Neuronal stem cell (in vitro differentiated cells): Measurements from ENCODE around the gene MED12L.

Experiments
- DNase-seq: peaks from one replicate; pipeline ENCODE4 v3.0.0-alpha.2; 2013; ENCODE audit warnings: low spot score
- H2AFZ ChIP-seq: one replicate; pipeline ENCODE4 v1.6.1; 2013; ENCODE audit warnings: mild to moderate bottlenecking, low read length, inconsistent platforms
- H2AK5ac ChIP-seq: 2 replicates; pipeline ENCODE4 v1.6.1; 2013; ENCODE audit warnings: low read depth, mild to moderate bottlenecking, inconsistent platforms, low read length, moderate library complexity, mixed read lengths
- H2BK120ac ChIP-seq: 2 replicates; pipeline ENCODE4 v1.6.1; 2013; ENCODE audit warnings: low read depth, mild to moderate bottlenecking, inconsistent platforms, low read length, moderate library complexity, mixed read lengths
- H2BK12ac ChIP-seq: one replicate; pipeline ENCODE4 v1.6.1; 2013; ENCODE audit warnings: low read length, inconsistent platforms
- H2BK15ac ChIP-seq: 2 replicates; pipeline ENCODE4 v1.6.1; 2013; ENCODE audit warnings: mild to moderate bottlenecking, low read length, inconsistent platforms, mixed read lengths
- H2BK5ac ChIP-seq: one replicate; pipeline ENCODE4 v1.6.1; 2013; ENCODE audit warnings: inconsistent platforms, mild to moderate bottlenecking, low read length, moderate library complexity
- H3K14ac ChIP-seq: one replicate; pipeline ENCODE4 v1.6.1; 2013; ENCODE audit warnings: low read length, inconsistent platforms
- H3K18ac ChIP-seq: 2 replicates; pipeline ENCODE4 v1.6.1; 2013; ENCODE audit warnings: low read length, inconsistent platforms
- H3K23ac ChIP-seq: 2 replicates; pipeline ENCODE4 v1.6.1; 2013; ENCODE audit warnings: low read depth, mild to moderate bottlenecking, mixed read lengths, low read length, inconsistent platforms; ENCODE audit not compliant: poor library complexity
- H3K27ac ChIP-seq: replicated peaks from 3 replicates; pipeline ENCODE4 v1.5.1; 2013; ENCODE audit warnings: low read length, inconsistent platforms
- H3K27me3 ChIP-seq, 3 experiments: 2 replicates each; pipeline ENCODE4 v1.6.1; 2013; ENCODE audit warnings: low read length in 3 of 3, mild to moderate bottlenecking in 2 of 3, inconsistent platforms in 1 of 3, low read depth in 1 of 3, mixed read lengths in 1 of 3, moderate library complexity in 1 of 3; ENCODE audit not compliant: control insufficient read depth in 3 of 3, insufficient read depth in 3 of 3
- H3K36me3 ChIP-seq, 2 donors: replicated peaks in 1 of 2; 2 replicates each; pipeline ENCODE4 v1.6.1; 2013; ENCODE audit warnings: low read length in 2 of 2; ENCODE audit not compliant: control insufficient read depth in 2 of 2, insufficient read depth in 2 of 2
- H3K4ac ChIP-seq: 2 replicates; pipeline ENCODE4 v1.6.1; 2013; ENCODE audit warnings: inconsistent platforms, mild to moderate bottlenecking, low read length, moderate library complexity
- H3K4me1 ChIP-seq, 2 donors: 1 replicate in 1 of 2; 2 replicates in 1 of 2; pipeline ENCODE4 v1.6.1; 2013; ENCODE audit warnings: low read length in 2 of 2, low read depth in 1 of 2; ENCODE audit not compliant: control insufficient read depth in 2 of 2, insufficient read depth in 1 of 2
- H3K4me2 ChIP-seq: one replicate; pipeline ENCODE4 v1.6.1; 2013; ENCODE audit warnings: mild to moderate bottlenecking, low read length, inconsistent platforms; ENCODE audit not compliant: insufficient read depth, poor library complexity, severe bottlenecking
- H3K4me3 ChIP-seq, 2 donors: 2 replicates each; pipeline ENCODE4 v1.5.1; 2013; ENCODE audit warnings: low read length in 2 of 2, mild to moderate bottlenecking in 2 of 2, inconsistent platforms in 1 of 2, moderate library complexity in 1 of 2
- H3K79me1 ChIP-seq: one replicate; pipeline ENCODE4 v1.6.1; 2013; ENCODE audit warnings: low read depth, mild to moderate bottlenecking, inconsistent platforms, low read length, moderate library complexity
- H3K9ac ChIP-seq: one replicate; pipeline ENCODE4 v1.6.1; 2013; ENCODE audit warnings: mild to moderate bottlenecking, low read depth, low read length, inconsistent platforms; ENCODE audit not compliant: poor library complexity
- H3K9me3 ChIP-seq, 2 donors: replicated peaks in 1 of 2; 2 replicates each; pipeline versions ENCODE3 to v1.6.1; 2013; ENCODE audit warnings: low read length in 2 of 2, mild to moderate bottlenecking in 2 of 2, inconsistent platforms in 1 of 2, low read depth in 1 of 2, mixed read lengths in 1 of 2, moderate library complexity in 1 of 2; ENCODE audit not compliant: control insufficient read depth in 2 of 2, insufficient read depth in 1 of 2
- H4K8ac ChIP-seq: one replicate; pipeline ENCODE4 v1.6.1; 2013; ENCODE audit warnings: low read depth, mild to moderate bottlenecking, inconsistent platforms, low read length, moderate library complexity
- H4K91ac ChIP-seq: one replicate; pipeline ENCODE4 v1.6.1; 2013; ENCODE audit warnings: low read length, low read depth, mild to moderate bottlenecking, inconsistent platforms; ENCODE audit not compliant: poor library complexity
- WGBS, 2 donors: extraction: QIAGEN DNeasy Blood & Tissue Kit; methylation state at CpG; one replicate each; pipeline ENCODE4 v1.1.7; 2013; ENCODE audit warnings: missing lambda C conversion rate in 2 of 2, mixed read lengths in 1 of 2; ENCODE audit not compliant: insufficient read length in 2 of 2, insufficient replicate concordance in 1 of 2; ENCODE audit errors: extremely low coverage in 2 of 2; 5-methylcytosine and 5-hydroxymethylcytosine counted together

The MED12L gene

GRCh38 chr3:151428386-151428785 is 342.9 kb downstream of the MED12L start:
- H3K27me3 ChIP-seq: no peaks in the 10 kb centered on the region
- no peaks in the 10 kb centered on the region for H3K9me3 ChIP-seq
- H2BK5ac ChIP-seq: no peak overlapping the region
- no peak for DNase-seq
- no peak overlapping the region for H3K4me2 ChIP-seq
- H3K18ac ChIP-seq: no peak overlapping the region
- no peak overlapping the region for H3K14ac ChIP-seq
- H4K91ac ChIP-seq: no peak overlapping the region
- H3K36me3 ChIP-seq: peaks cover 0 to 6% of the 10 kb centered on the region in 2 donors
- no peaks in the 10 kb centered on the region for H3K79me1 ChIP-seq
- H2BK120ac ChIP-seq: no peak overlapping the region
- no peak overlapping the region for H4K8ac ChIP-seq
- H3K4ac ChIP-seq: no peak overlapping the region
- no peak overlapping the region for H3K9ac ChIP-seq
- H2AFZ ChIP-seq: no peak overlapping the region
- H3K23ac ChIP-seq: no peak overlapping the region
- no peak overlapping the region for H2BK15ac ChIP-seq
- H2BK12ac ChIP-seq: no peak overlapping the region
- H3K27ac ChIP-seq: no peak overlapping the region
- peaks cover 2% of the 10 kb centered on the region in 2 donors for H3K4me1 ChIP-seq
- H2AK5ac ChIP-seq: no peak overlapping the region
- WGBS, 2 donors: no CpG with 5 or more reads among the region's 2 CpGs
- no peak overlapping the region for H3K4me3 ChIP-seq

GRCh38 chr3:151430821-151431484 is 345.5 kb downstream of the MED12L start:
- H3K27me3 ChIP-seq: no peaks in the 10 kb centered on the region
- no peak overlapping the region for H3K4me2 ChIP-seq
- no CpG with 5 or more reads among the region's 5 CpGs for WGBS, 2 donors
- no peak overlapping the region for H2AFZ ChIP-seq
- H3K18ac ChIP-seq: no peak overlapping the region
- no peak for DNase-seq
- no peak overlapping the region for H2BK120ac ChIP-seq
- no peak overlapping the region for H4K8ac ChIP-seq
- H3K4me3 ChIP-seq: no peak overlapping the region
- H3K14ac ChIP-seq: no peak overlapping the region
- H3K27ac ChIP-seq: no peak overlapping the region
- H2BK12ac ChIP-seq: no peak overlapping the region
- no peak overlapping the region for H3K9ac ChIP-seq
- no peak overlapping the region for H4K91ac ChIP-seq
- no peak overlapping the region for H2BK5ac ChIP-seq
- no peaks in the 10 kb centered on the region for H3K79me1 ChIP-seq
- peaks cover 0 to 2% of the 10 kb centered on the region in 2 donors for H3K4me1 ChIP-seq
- H3K4ac ChIP-seq: no peak overlapping the region
- no peak overlapping the region for H2BK15ac ChIP-seq
- no peak overlapping the region for H3K23ac ChIP-seq
- peaks cover 0 to 5% of the 10 kb centered on the region in 2 donors for H3K36me3 ChIP-seq
- no peaks in the 10 kb centered on the region for H3K9me3 ChIP-seq
- no peak overlapping the region for H2AK5ac ChIP-seq

- Histone ChIP-seq H2BK15ac (no peak overlapping the region), H2AFZ (no peak overlapping the region), H3K79me1 (no peaks in the 10 kb centered on the region), H2BK5ac (no peak overlapping the region), H2AK5ac (no peak overlapping the region), H3K23ac (no peak overlapping the region), H3K9me3 (no peaks in the 10 kb centered on the region), H3K4me3 (no peak overlapping the region), H3K4ac (no peak overlapping the region), H2BK12ac (no peak overlapping the region), H4K8ac (no peak overlapping the region), H2BK120ac (no peak overlapping the region), H3K4me1 (peaks cover 0 to 2% of the 10 kb centered on the region in 2 donors), H3K27ac (no peak overlapping the region), H3K4me2 (no peak overlapping the region), H4K91ac (no peak overlapping the region), H3K9ac (no peak overlapping the region), H3K36me3 (peaks cover 0 to 5% of the 10 kb centered on the region in 2 donors), H3K18ac (no peak overlapping the region), H3K14ac (no peak overlapping the region), H3K27me3 (no peaks in the 10 kb centered on the region)
- no peak for DNase-seq
- WGBS, 2 donors: no CpG with 5 or more reads among the region's 3 CpGs
These were observed 346.5 kb downstream of the MED12L start for GRCh38 chr3:151431940-151432339.

GRCh38 chr3:151432616-151433372 is 347.3 kb downstream of the MED12L start:
- no peak overlapping the region for H2AK5ac ChIP-seq
- H3K4ac ChIP-seq: no peak overlapping the region
- H3K9me3 ChIP-seq: no peaks in the 10 kb centered on the region
- no peak overlapping the region for H4K91ac ChIP-seq
- H3K4me3 ChIP-seq: no peak overlapping the region
- peaks cover 0 to 5% of the 10 kb centered on the region in 2 donors for H3K36me3 ChIP-seq
- H2BK120ac ChIP-seq: no peak overlapping the region
- H3K9ac ChIP-seq: no peak overlapping the region
- WGBS, 2 donors: no CpG with 5 or more reads among the region's 7 CpGs
- DNase-seq: no peak
- peaks cover 0 to 2% of the 10 kb centered on the region in 2 donors for H3K4me1 ChIP-seq
- H2AFZ ChIP-seq: no peak overlapping the region
- H2BK5ac ChIP-seq: no peak overlapping the region
- H3K4me2 ChIP-seq: no peak overlapping the region
- H3K27ac ChIP-seq: no peak overlapping the region
- H3K27me3 ChIP-seq: no peaks in the 10 kb centered on the region
- no peaks in the 10 kb centered on the region for H3K79me1 ChIP-seq
- no peak overlapping the region for H2BK12ac ChIP-seq
- H2BK15ac ChIP-seq: no peak overlapping the region
- no peak overlapping the region for H4K8ac ChIP-seq
- H3K23ac ChIP-seq: no peak overlapping the region
- H3K14ac ChIP-seq: no peak overlapping the region
- H3K18ac ChIP-seq: no peak overlapping the region
